Right renal pelvis (tissue), 4 donors: Measurements from ENCODE around the gene ADAM15. TPM values are rescaled to one million over a fixed set of nuclear protein-coding genes. Genes with fewer than 3 reads are reported as not detected.

Experiments
- DNase-seq, 4 donors: peaks; one replicate each; pipeline ENCODE4 v3.0.0-alpha.2; 2013; ENCODE audit warnings: low read depth in 4 of 4, low spot score in 3 of 4, missing footprints in 1 of 4
- polyA plus RNA-seq, 4 donors: library from polyadenylated mRNA; unstranded; fragments of 120-200 nt; gene quantifications; one replicate each; pipeline ENCODE4 v1.2.1, GENCODE V29; 2013; ENCODE audit not compliant: insufficient read length in 4 of 4

ADAM15 gene
- polyA plus RNA-seq, 4 donors, result 42.9 to 63.4 (median 44.4) TPM

- DNase-seq, result no peak
Observed at GRCh38 chr1:155110381-155110780, 59.3 kb downstream of the ADAM15 start.

- DNase-seq, result no peak
Observed at GRCh38 chr1:155110826-155111225, 59.7 kb downstream of the ADAM15 start.

Other genes with a start within 250 kb of the ADAM15 start
- 1 to 10 TPM; 2.3 to 2.8 (median 2.6) TPM for gene KCNN3, start 181.0 kb upstream of the ADAM15 start, polyA plus RNA-seq
- 10 to 100 TPM; 33.2 to 44.8 (median 34.6) TPM for gene PMVK, start 114.6 kb upstream of the ADAM15 start, polyA plus RNA-seq
- gene PBXIP1, start 95.2 kb upstream of the ADAM15 start, polyA plus RNA-seq, result 10 to 100 TPM; 64.9 to 74.6 (median 71.5) TPM
- gene PYGO2, start 89.5 kb upstream of the ADAM15 start, polyA plus RNA-seq, result 10 to 100 TPM; 46.9 to 52.2 (median 50.7) TPM
- gene SHC1, start 80.6 kb upstream of the ADAM15 start, polyA plus RNA-seq, result 10 to 100 TPM; 87.1 to 89.4 (median 88.0) TPM
- gene CKS1B, start 76.6 kb upstream of the ADAM15 start, polyA plus RNA-seq, result 100 to 1,000 TPM in 2 of 4 donors, 10 to 100 TPM in 2; 89.4 to 103 (median 100) TPM
- gene FLAD1, start 68.0 kb upstream of the ADAM15 start, polyA plus RNA-seq, result 10 to 100 TPM; 29.7 to 31.6 (median 30.8) TPM
- gene LENEP, start 57.7 kb upstream of the ADAM15 start, polyA plus RNA-seq, result under 1 TPM; 0.26 to 0.43 (median 0.34) TPM
- 10 to 100 TPM; 13.0 to 17.4 (median 14.4) TPM for gene ZBTB7B, start 48.5 kb upstream of the ADAM15 start, polyA plus RNA-seq
- 1 to 10 TPM; 1.6 to 2.1 (median 1.8) TPM for gene DCST2, start 17.5 kb upstream of the ADAM15 start, polyA plus RNA-seq
- under 1 TPM; 0.19 to 0.31 (median 0.28) TPM for gene DCST1, start 17.5 kb upstream of the ADAM15 start, polyA plus RNA-seq
- 10 to 100 TPM; 18.5 to 22.9 (median 21.4) TPM for gene EFNA4, start 12.4 kb downstream of the ADAM15 start, polyA plus RNA-seq
- gene EFNA3, start 27.5 kb downstream of the ADAM15 start, polyA plus RNA-seq, result 1 to 10 TPM; 6.0 to 7.9 (median 7.1) TPM
- 10 to 100 TPM; 67.0 to 75.7 (median 72.2) TPM for gene EFNA1, start 76.6 kb downstream of the ADAM15 start, polyA plus RNA-seq
- 10 to 100 TPM; 52.7 to 63.7 (median 58.5) TPM for gene SLC50A1, start 84.5 kb downstream of the ADAM15 start, polyA plus RNA-seq
- gene DPM3, start 89.2 kb downstream of the ADAM15 start, polyA plus RNA-seq, result 10 to 100 TPM; 31.8 to 57.2 (median 36.6) TPM
- 100 to 1,000 TPM; 137 to 177 (median 153) TPM for gene KRTCAP2, start 122.0 kb downstream of the ADAM15 start, polyA plus RNA-seq
- gene TRIM46, start 122.5 kb downstream of the ADAM15 start, polyA plus RNA-seq, result 1 to 10 TPM; 2.7 to 4.1 (median 3.2) TPM
- gene THBS3, start 156.6 kb downstream of the ADAM15 start, polyA plus RNA-seq, result 10 to 100 TPM; 28.1 to 41.7 (median 33.4) TPM
- 10 to 100 TPM; 38.8 to 50.3 (median 42.0) TPM for gene MTX1, start 157.4 kb downstream of the ADAM15 start, polyA plus RNA-seq
- gene ENTREP3, start 204.2 kb downstream of the ADAM15 start, polyA plus RNA-seq, result 10 to 100 TPM; 20.8 to 32.3 (median 24.8) TPM
- gene SCAMP3, start 211.0 kb downstream of the ADAM15 start, polyA plus RNA-seq, result 10 to 100 TPM; 59.7 to 64.7 (median 60.8) TPM
- gene CLK2, start 222.2 kb downstream of the ADAM15 start, polyA plus RNA-seq, result 10 to 100 TPM; 71.1 to 81.1 (median 75.7) TPM
- 10 to 100 TPM in 1 of 4 donors, 1 to 10 TPM in 3; 9.4 to 11.2 (median 9.7) TPM for gene HCN3, start 226.1 kb downstream of the ADAM15 start, polyA plus RNA-seq